Renal cortical epithelial cell (primary cell): ENCODE measurements around the gene ST3GAL4. TPM values are rescaled to one million over a fixed set of nuclear protein-coding genes. Genes with fewer than 3 reads are reported as not detected.
"Not testable (repeated sequence)": the region's sequence is repeated elsewhere in the genome, so short reads cannot be mapped to it uniquely, and the experiment has no call there.

Experiments used
- DNase-seq: peaks from one replicate; pipeline ENCODE4 v3.0.0-alpha.2; 2011; ENCODE audit warnings: low read depth
- total RNA-seq: library from RNA; depleted of rRNA; stranded (reverse); fragments of >200 nt; gene quantifications from 2 replicates; pipeline ENCODE4 v1.2.3, GENCODE V29; 2014

The ST3GAL4 gene
- total RNA-seq, 1 donor from 2014 or later = 17.8 TPM

DNA sequence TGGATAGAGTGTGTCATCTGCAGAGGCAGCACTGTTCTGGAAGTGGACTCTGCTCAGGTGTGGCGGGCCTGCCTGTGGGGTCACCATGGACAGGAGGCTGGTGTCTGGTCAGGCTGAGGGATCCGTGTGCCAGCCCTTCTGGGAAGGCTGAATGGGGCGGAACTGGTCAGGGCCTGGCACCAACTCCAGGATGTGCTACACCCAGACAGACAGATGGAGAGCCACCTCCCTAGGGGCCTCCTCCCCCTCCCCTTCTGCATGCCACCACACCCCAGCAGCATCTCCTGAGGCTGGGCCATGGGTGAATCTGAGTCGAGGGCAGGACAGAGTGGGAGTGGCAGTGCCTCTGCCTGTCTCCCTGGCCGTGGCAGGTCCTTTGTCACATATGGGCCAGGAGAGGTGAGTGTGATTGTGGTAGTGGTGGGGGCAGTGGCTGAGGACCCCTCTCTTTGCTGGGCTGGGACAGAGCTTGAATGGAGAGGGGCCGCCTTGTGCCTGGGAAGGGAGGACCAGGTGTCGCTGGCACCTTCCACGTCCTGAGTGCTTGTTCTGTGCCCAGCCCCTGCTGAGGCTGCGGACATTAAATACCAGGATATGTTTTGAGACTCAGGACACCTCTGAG lies 29.1 kb downstream of the ST3GAL4 start:
- DNase-seq = no peak

DNA sequence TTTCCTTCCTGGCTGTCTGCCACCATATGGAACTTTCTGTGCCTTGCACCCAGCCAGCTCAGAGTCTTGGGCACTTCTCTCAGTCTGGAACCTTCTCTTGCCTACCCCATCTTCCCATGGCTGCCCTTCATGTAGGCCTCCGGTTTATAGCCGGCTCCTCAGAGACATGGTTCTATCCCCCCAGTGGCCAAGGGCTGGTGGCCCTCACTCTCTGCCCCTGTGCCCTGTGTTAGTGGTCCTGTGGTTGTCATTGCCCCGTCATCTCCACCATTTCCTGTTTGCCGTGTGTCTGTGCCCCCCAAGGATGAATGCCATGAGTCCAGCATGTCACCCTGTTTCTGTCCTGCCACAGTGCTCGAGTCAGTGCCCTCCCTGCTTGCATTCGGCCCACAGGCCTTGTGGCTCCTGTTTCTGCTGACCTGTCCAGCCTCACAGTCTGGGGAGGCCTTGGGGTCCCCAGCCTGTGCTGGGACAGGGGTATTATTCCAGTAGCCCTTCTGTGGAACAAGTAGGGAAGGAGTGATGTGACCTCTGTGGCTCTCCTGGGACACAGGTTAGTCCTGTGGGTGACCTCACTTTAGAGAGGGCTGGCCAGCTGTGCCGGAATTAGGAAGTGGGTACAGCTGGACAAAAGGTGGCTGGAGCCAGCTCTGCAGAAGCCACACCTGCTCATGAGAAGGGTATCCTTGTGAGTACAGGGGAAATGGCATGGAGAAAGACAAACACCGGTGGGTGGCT lies 30.7 kb downstream of the ST3GAL4 start:
- no peak for DNase-seq

DNA sequence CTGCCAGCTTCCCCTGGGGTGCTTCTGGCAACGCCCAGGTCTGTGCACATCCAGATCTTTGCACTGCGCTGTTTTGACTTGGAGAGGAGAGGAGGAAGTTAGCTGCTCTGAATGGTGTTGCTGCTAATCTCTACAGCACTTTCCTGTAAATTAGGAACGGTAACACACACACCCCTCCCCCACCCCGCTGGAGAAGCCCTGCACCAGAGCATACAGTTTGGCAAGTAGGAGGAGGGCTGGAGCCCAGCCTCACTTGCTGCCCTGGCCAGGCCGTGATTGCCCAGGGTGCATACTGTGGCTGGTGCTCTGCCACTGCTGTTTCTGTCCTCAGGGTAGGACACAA lies 31.2 kb downstream of the ST3GAL4 start:
- DNase-seq = not testable (repeated sequence)

DNA sequence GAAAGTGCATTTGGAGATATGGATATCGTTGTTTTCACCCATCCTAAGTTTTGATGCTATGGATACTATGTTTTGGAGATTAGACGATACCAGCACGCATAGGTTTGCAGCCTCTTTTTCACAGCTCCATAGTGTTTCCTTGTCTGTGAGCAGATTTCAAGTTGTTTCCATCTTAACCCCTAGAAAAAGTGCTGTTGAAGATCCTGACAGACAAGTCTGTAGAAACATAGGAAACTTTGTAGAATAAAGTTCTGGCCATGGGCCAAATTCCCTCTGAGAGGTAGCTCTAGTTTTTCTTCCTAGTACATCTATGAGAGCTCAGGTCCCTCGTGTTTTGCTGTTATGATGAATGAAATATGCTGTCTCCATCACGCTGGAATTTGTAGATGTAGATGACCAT lies 32.4 kb downstream of the ST3GAL4 start:
- DNase-seq = no peak

DNA sequence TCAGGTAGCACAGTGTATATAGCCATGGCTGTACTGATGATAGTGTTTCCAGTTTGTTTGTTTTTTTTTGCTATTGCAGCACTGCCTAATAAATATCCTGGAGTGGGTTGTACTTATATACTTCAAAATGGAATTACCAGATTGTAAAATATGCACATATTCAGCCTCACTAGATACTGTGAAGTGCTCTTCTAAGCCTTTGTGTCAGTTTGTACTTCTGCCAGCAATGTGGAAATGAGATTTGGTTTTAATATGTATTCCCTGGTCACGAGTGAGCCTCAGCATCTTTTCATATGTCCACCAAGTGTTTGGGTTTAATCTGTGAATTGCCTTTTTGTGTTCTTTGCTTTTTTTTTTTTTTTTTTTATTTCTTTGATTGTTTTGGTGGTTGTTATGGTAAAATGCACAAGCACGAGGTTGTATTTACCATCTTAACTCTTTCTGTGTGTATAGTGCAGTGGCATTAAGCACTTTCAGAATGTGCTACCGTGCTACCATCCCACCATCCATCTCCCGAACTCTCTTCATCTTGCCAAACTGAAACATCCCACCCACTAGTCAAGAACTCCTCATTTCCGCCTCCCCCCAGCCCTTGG lies 34.9 kb downstream of the ST3GAL4 start:
- DNase-seq = no peak

DNA sequence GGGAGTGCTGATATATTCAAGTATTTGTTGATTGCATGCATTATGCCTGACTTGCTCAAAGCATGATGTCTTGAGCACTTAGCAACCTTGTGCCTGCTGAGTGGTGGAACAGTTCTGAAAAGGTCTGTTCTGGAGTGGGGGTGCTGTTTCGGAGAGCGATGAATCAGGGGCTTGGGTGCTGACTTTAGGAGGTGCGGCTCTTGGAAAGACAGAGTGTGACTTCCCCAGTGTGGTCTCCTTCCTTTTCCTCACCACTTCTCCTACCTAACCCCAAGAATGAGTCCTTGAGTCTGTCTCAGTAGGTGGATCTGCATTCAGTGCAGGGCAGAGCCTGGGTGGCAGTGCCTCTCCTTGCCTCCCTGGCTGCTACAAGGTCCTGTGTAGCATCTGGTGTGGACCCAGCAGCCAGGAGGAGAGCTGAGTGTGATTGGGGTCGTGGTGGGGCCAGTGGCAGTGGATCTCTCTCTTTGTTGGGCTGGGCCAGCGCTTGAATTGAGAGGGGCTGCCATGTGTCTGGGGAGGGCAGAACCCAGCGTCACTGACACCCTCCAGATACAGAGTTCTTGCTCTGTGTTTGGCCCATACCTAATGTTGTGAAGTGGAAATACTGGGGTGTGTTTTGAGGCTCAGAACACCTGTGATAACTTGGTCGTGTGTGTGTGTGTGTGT lies 35.9 kb downstream of the ST3GAL4 start:
- no peak for DNase-seq

DNA sequence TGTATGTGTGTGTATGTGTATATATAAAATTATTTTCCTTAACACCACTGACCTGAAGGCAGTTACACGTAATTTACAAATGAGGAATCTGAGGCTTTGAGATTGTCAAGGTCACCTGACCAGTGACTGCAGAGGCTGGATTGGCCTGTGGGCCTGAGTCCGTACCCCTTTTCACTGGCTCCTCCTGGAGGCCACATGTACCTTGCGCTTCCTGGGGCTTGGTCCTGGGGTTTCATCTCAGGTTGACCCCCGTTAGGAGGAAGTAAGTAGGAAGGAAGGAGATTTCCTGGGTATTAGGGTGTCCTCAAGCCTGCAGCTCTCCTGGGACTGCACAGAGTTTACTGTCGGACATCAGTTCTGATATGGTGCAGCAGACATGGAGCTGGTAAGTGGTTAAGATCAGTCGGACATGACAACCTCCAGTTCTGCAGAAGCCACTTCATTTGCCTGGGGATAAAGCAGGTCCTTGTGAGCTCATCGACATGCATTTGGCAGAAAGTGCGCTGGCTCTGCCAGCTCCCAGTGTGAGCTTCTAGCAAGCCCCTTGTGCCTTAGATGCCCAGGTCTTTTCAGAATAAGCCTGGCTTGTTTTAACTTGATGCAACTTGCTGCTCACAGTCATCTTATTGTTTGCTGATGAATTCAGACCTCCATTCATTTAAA lies 36.6 kb downstream of the ST3GAL4 start:
- no peak for DNase-seq

DNA sequence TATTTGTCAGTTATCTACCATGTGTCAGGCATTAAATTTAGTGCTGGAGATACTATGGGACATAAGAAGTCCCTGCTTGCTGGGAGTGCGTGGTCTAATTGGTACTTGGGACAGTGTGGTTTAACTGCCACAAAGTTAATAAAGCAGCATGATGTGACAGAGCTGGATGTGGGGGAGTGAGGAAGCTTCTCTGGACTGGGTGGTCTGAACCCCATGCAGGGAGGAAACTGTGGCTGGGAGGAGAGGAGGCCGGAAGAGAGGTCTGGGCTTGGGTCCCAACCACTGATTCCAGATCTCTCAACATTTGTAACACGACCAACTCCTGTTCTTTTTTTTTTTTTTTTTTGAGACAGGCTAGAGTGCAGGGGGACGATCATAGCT lies 37.1 kb downstream of the ST3GAL4 start:
- DNase-seq = no peak

DNA sequence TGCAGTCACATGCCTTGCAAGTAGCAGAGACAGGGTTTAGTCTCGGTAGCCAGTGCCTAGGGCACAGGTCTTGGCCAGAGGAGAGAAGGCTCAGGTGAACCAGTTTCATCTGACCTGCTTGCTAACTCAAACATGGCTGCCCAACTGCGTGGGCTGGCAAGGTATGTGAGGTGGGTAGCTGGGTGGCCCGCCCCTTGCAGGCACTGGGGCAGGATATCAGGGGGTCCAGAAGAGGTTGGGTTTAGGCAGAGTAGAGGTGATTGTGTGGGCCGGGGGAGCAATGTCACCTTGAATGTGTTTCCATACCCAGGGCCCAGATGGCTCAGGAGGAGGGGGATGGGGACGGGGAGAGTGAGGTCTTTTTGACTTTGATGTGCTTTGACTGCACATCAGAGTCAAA lies 37.7 kb downstream of the ST3GAL4 start:
- no peak for DNase-seq

DNA sequence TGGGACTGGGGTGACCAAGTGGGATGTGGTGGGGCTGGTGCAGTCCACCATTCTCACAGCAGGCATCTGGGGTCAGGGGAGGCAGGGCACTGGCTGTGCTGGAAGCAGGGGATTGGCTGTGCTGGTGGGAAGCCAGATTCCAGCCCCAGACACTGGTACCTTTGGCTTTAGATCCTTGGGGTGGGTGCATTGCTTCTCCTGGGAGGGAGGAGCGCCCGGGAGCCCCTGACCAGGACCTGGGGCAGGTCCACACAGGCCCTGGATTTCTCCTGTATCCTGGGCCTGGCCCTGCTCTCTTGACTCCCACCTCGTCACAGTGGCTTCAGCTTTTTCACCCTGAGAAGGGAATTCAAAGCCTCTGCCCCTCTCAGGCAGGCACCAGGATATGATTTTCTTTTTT lies 38.5 kb downstream of the ST3GAL4 start:
- no peak for DNase-seq

DNA sequence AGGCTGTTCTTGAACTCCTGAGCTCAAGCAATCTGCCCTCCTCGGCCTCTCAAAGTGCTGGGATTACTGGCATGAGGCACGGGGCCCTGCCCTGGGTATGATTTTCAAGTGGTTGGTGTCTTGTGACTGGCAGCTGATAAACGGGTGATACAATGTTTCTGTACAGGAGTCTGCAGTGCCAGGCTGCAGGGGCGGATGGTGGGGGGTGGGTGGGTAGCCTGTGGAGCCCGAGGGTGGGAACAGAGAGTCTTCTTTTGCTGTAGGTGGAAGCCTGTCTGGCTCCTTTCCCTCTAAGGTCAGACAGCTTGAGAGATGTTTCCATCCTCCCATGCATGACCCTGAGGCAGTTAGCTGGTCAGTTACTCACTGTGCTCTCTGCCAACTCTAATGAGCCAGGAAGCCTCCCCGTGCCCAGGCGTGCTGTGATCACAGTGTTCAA lies 39.2 kb downstream of the ST3GAL4 start:
- DNase-seq = peak; percentile 66

DNA sequence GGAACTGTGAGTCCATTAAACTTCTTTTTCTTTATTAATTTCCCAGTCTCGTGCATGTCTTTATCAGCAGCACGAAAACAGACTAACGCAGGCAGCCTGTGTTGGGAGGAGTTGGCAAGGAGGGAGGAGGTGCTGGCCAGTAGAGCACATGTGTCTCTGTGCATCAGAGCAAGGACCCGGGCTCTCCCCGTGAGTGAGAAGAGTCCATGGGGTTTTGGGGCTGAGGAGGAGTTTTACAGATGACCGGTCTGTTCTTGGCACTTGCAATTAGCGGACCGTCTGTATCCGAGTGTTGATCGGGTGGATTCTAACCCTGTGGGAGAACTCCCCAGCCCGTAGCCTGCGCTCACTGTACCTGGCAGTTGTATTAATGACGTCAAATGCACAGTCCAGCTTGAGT lies 40.3 kb downstream of the ST3GAL4 start:
- DNase-seq = not testable (repeated sequence)

DNA sequence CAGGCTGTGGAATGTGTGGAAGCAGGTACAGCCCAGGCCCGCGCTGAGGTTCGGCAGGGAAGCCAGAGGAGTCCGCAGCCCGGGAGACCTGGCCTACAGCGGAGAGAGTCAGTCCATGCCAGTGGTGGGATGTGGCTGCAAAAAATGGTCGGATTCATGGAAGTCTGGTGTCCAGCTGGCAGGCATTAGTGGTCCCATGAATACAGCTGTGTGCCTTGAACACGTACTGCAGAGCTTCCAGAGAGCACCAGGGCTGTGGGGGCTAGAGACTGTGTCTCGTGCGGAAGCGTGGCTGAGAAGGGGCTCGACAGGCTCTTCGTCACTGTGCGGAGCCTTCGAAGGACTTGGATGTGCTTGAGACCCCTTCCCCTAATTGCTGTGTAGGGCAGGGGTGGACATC lies 40.8 kb downstream of the ST3GAL4 start:
- DNase-seq = not testable (repeated sequence)

DNA sequence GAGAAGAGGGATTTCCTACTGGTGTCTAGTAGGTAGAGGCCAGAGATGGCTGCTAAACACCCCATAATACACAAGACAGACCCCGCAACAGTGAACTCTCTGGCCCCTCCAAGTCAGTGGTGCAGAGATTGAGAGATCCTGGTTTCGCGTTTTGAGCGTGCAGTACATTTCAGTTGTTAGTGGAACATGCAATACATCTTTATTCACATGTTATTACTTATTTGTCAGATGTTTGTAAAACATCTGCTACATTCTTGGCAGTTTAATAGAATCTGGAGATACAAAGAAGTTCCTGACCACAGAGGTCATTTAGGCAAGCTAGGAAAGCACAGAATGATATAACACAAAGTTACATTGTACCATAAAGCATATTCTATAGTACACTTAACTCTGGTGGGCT lies 41.5 kb downstream of the ST3GAL4 start:
- DNase-seq = no peak

DNA sequence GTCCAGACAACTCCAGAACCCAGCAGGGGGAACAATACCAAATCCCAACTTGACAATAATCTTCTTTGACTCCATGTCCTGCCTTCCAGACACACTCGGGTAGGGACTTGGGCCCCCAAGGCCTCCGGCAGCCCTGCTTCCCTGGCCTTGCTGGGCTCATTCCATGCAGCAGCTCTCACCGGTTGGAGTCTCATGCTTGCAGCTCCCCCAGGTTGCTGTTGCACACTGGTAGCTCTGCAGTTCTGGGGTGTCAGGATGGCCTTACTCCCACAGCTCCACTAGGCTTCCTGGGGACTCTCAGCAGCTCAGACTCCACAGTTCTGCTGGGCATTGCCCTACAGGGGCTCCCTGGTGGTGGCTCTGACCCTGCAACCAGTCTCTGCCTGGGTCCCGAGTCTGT lies 42.8 kb downstream of the ST3GAL4 start:
- DNase-seq = no peak

DNA sequence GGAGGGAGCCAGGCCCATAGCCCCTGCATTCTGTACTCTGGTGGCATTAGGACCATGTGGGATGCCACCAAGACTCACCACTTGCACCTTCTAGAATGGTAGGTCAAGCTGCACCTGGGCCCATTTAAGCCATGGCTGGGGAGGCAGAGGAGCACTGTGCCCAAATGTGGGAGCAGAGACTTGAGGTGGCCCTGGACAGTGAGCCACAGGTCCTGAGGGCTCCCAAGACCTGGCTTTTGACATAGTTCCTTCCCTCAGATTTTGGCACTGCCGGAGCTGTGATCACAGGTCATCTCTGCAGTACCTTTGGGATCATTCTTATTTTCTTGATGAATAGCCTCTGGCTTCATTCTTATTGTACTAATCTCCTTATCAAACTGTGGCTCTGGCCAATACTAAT lies 43.2 kb downstream of the ST3GAL4 start:
- DNase-seq = no peak

DNA sequence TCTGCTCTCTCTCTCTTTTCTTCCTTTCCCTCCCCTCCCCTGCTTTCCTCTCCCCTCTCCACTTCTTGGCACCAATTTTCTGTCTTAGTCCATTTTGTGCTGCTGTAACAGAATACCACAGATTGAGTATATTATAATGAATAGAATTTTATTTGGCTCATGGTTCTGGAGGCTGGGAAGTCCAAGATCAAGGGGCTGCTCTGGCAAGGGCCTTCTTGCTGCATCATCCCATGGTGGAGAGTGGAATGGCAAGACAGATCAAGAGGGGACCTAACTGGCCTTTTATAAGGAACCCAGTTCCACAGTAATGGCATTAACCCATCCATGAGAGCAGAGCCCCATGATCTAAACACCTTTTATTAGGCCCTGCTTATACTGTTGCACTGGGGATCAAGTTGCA lies 44.5 kb downstream of the ST3GAL4 start:
- no peak for DNase-seq

DNA sequence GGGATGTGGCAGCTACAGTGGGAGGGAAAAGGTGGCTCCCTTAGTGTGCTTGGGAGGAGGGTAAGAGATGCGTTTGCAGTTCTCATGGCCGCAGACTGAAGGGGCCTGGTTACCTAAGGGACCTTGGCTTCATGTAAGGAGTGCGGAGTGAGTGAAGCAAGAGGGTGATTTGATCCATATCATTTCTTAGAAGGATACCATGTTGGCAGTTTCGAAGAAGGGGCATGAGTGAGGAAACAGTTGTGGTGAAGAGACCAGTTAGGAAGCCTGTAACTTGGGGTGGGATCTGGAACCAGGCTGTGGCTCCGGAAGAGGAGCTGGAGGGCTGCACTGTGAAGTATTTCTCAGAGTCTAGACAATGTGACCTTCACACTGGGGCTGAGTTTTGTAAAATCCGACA lies 45.0 kb downstream of the ST3GAL4 start:
- no peak for DNase-seq

DNA sequence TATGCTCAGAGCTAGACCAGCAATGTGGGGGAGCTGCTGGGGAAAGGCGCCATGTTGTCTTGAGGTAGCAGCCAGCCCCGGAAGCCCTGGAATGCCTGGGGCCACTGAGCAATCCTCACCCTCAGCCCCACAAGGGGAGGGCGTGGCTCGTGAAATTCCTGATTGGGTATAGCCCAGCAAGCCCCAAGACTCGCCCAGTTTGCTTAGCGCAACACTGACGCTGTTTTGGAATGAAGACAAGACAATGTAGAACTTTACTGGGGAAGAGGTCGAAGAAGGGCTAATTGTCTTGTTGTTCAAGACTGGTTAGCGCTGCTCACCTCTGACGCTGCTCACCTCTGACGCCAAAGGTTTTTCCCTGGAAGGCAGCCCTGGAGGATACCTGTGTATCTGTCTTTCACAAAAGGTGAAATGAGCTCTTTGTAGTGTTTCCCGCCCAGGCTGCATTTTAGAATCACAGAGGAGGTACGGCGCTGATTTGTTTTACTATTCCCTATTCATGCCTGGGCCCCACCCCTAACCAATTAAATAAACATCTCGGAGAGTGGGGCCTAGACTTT lies 47.6 kb downstream of the ST3GAL4 start:
- DNase-seq = no peak

DNA sequence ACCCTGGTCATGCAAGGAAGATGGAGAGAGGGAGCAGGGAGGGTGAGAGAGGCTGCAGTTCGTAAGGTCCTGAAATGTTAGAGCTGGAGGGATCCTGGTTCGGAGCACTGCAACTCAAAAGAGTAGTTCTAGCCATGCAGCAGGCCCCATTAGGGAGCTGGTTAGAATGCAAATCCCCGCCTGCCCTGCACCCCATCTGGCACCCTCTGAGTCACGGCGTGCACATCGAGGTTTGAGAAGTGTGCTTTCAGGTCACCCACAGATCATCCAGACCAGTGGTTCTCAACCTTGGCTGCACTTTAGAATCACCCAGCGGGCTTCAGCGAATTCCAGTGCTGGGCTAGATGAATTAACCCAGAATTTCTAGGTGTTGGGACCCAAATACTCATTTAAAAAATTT lies 48.2 kb downstream of the ST3GAL4 start:
- no peak for DNase-seq

DNA sequence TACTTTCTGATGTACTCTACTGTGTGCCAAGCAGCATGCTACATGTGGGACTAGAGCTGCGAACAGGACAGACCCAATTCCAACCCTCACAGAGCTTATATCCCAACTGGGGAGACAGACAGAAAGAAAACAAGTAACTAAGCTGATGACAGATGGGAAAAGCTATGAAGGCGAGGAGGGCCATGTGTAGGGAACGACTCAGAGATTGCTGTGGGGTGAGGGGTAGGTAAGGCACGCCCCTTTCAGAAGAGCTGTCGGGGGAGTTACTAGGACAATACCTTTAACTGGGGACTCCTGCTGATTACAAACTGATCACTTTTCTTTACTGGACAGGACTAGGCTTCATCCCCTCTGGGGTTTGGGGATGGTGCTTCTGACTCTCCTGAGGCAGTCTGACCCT lies 48.9 kb downstream of the ST3GAL4 start:
- DNase-seq = no peak

DNA sequence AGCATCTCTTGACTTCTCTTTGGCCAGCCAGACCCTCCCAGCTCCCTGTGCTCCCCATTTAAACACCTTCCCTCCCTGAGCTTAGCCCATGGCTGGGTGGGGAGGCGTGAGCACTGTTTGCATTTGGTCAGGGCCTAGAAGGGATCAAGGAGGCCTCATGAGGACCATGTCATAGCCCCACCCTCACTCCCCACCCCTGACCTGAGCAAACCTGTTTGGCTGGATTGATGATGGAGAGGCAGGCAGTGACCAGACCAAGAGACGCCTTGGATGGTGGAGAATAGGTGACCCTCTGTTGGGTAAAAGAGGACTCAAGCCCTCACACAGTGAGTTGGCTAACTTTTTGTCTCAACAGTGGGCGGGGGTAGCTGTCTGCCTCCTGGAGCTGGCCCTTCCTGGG lies 49.9 kb downstream of the ST3GAL4 start:
- no peak for DNase-seq
